CD4-positive, alpha-beta T cell treated with Interleukin-6 for 4 hours (primary cell): Measurements from ENCODE around the gene KRTAP10-2.
A peak's percentile ranks its signal among the peaks of the same experiment; 100 is the strongest.
"Not testable (repeated sequence)": the region's sequence is repeated elsewhere in the genome, so short reads cannot be mapped to it uniquely, and the experiment has no call there.

Source experiments
- DNase-seq: peaks from one replicate; pipeline ENCODE4 v3.0.0-alpha.2; 2020; ENCODE audit warnings: mixed read lengths

KRTAP10-2 gene

GRCh38 chr21:44511938-44512275 lies 39.4 kb downstream of the KRTAP10-2 start:
- DNase-seq: no peak

GRCh38 chr21:44511219-44511937 lies 39.9 kb downstream of the KRTAP10-2 start:
- DNase-seq: no peak

- peak; percentile 87 for DNase-seq
Measured at GRCh38 chr21:44510508-44511218, 40.6 kb downstream of the KRTAP10-2 start.

- no peak for DNase-seq
Measured at GRCh38 chr21:44510109-44510507, 41.2 kb downstream of the KRTAP10-2 start.

GRCh38 chr21:44509539-44509938 lies 41.8 kb downstream of the KRTAP10-2 start:
- DNase-seq: no peak

- DNase-seq: no peak
Measured at GRCh38 chr21:44508711-44509445, 42.4 kb downstream of the KRTAP10-2 start.

GRCh38 chr21:44508426-44508710 lies 42.9 kb downstream of the KRTAP10-2 start:
- DNase-seq: no peak

- no peak for DNase-seq
Measured at GRCh38 chr21:44507673-44508425, 43.5 kb downstream of the KRTAP10-2 start.

- no peak for DNase-seq
Measured at GRCh38 chr21:44506279-44507255, 44.7 kb downstream of the KRTAP10-2 start.

GRCh38 chr21:44505673-44506278 lies 45.5 kb downstream of the KRTAP10-2 start:
- no peak for DNase-seq

GRCh38 chr21:44503901-44504399 lies 47.4 kb downstream of the KRTAP10-2 start:
- peak; percentile 21 for DNase-seq

GRCh38 chr21:44503006-44503889 lies 48.1 kb downstream of the KRTAP10-2 start:
- DNase-seq: not testable (repeated sequence)

- no peak for DNase-seq
Measured at GRCh38 chr21:44502171-44502958, 48.9 kb downstream of the KRTAP10-2 start.
